Panc1 (cell line): Measurements from ENCODE around the gene FOXR1.

Experiments used
- CTCF ChIP-seq: fragments of 450-650 bp; IDR thresholded peaks from 2 replicates; pipeline ENCODE4 v1.5.1; 2017; ENCODE audit warnings: mild to moderate bottlenecking
- POLR2AphosphoS5 ChIP-seq: IDR thresholded peaks from 2 replicates; pipeline ENCODE4 v1.6.1; 2012; ENCODE audit warnings: mild to moderate bottlenecking, low read depth, low read length, moderate library complexity

- TF ChIP-seq CTCF, result no peak
- no peak for TF ChIP-seq POLR2AphosphoS5
These were observed 32.8 kb upstream of the FOXR1 start for GRCh38 chr11:118938491-118939403.
